GM23338 (cell line): ENCODE measurements around the gene OR7A10. TPM values are rescaled to one million over a fixed set of nuclear protein-coding genes. Genes with fewer than 3 reads are reported as not detected.

Experiments
- ATAC-seq: fragments of 200-7000 bp; cut with Tn5 transposase; 3 replicates; pipeline ENCODE4 v1.9.1; 2020
- DNase-seq: peaks from one replicate; pipeline ENCODE4 v3.0.0-alpha.2; 2015; ENCODE audit warnings: low spot score
- H2AFZ ChIP-seq: fragments of 200-600 bp; sonication (generic); 2 replicates; pipeline ENCODE4 v1.8.0; 2016; ENCODE audit warnings: antibody characterized with exemption, mild to moderate bottlenecking, moderate library complexity
- H3F3A ChIP-seq: fragments of 200-600 bp; sonication (generic); replicated peaks from 2 replicates; pipeline ENCODE4 v1.8.0; 2017; ENCODE audit warnings: antibody characterized with exemption, mixed run types, low read depth
- H3K27ac ChIP-seq: fragments of 200-600 bp; sonication (generic); 2 replicates; pipeline ENCODE4 v1.6.1; 2016; ENCODE audit warnings: low read depth
- H3K27me3 ChIP-seq: fragments of 200-600 bp; sonication (generic); 2 replicates; pipeline ENCODE4 v1.8.0; 2016; ENCODE audit warnings: mild to moderate bottlenecking, mixed run types, moderate library complexity; ENCODE audit not compliant: insufficient read depth
- H3K36me3 ChIP-seq: fragments of 200-600 bp; sonication (generic); 2 replicates; pipeline ENCODE4 v1.8.0; 2016; ENCODE audit warnings: mild to moderate bottlenecking; ENCODE audit not compliant: insufficient read depth
- H3K4me1 ChIP-seq: fragments of 200-600 bp; sonication (generic); 2 replicates; pipeline ENCODE4 v1.8.0; 2016; ENCODE audit warnings: mild to moderate bottlenecking, moderate library complexity; ENCODE audit not compliant: insufficient read depth
- H3K4me2 ChIP-seq: fragments of 200-600 bp; sonication (generic); 2 replicates; pipeline ENCODE4 v1.7.1; 2017; ENCODE audit warnings: mixed run types
- H3K4me3 ChIP-seq: fragments of 200-600 bp; sonication (generic); 2 replicates; pipeline ENCODE4 v1.6.1; 2016; ENCODE audit warnings: mixed run types
- H3K79me2 ChIP-seq: fragments of 200-600 bp; sonication (generic); replicated peaks from 2 replicates; pipeline ENCODE4 v1.8.0; 2017; ENCODE audit warnings: mild to moderate bottlenecking; ENCODE audit not compliant: insufficient read depth
- H3K9me2 ChIP-seq: fragments of 200-600 bp; sonication (generic); 2 replicates; pipeline ENCODE4 v1.8.0; 2017; ENCODE audit not compliant: insufficient read depth
- H4K20me1 ChIP-seq: fragments of 200-600 bp; sonication (generic); replicated peaks from 2 replicates; pipeline ENCODE4 v1.8.0; 2017; ENCODE audit warnings: mild to moderate bottlenecking; ENCODE audit not compliant: insufficient read depth
- H3K27ac Mint-ChIP-seq: 2 replicates; pipeline ENCODE4 v1.8.0; 2020; ENCODE audit warnings: inconsistent platforms, mild to moderate bottlenecking, moderate library complexity, mixed read lengths
- H3K27me3 Mint-ChIP-seq: 3 replicates; pipeline ENCODE4 v1.8.0; 2022; ENCODE audit warnings: low read depth, mild to moderate bottlenecking, moderate library complexity, mixed read lengths, inconsistent platforms; ENCODE audit not compliant: insufficient read depth, poor library complexity
- H3K36me3 Mint-ChIP-seq: 3 replicates; pipeline ENCODE4 v1.8.0; 2021; ENCODE audit warnings: low read depth, mild to moderate bottlenecking, inconsistent platforms, moderate library complexity, mixed read lengths
- H3K4me1 Mint-ChIP-seq: 3 replicates; pipeline ENCODE4 v1.8.0; 2020; ENCODE audit warnings: mild to moderate bottlenecking, inconsistent platforms, mixed read lengths
- H3K4me3 Mint-ChIP-seq: 3 replicates; pipeline ENCODE4 v1.8.0; 2021; ENCODE audit warnings: moderate library complexity, mild to moderate bottlenecking, inconsistent platforms, mixed read lengths
- H3K9me3 Mint-ChIP-seq: 3 replicates; pipeline ENCODE4 v1.8.0; 2020; ENCODE audit warnings: moderate library complexity, mild to moderate bottlenecking, inconsistent platforms, mixed read lengths
- CTCF ChIP-seq, 2 experiments: fragments of 200-600 bp in 1 of 2; sonication (generic) in 1 of 2; conservative IDR thresholded peaks; 2 replicates each; pipeline versions ENCODE4 v1.5.1 to v1.6.1; 2016 to 2017; ENCODE audit warnings: antibody characterized with exemption in 2 of 2, low read depth in 2 of 2, mild to moderate bottlenecking in 2 of 2, moderate library complexity in 1 of 2
- ETS1 ChIP-seq: IDR thresholded peaks from 2 replicates; pipeline ENCODE4 v1.6.1; 2016; ENCODE audit warnings: antibody characterized with exemption
- EZH2 ChIP-seq: fragments of 200-600 bp; sonication (generic); IDR thresholded peaks from one replicate; pipeline ENCODE4 v1.8.0; 2017; ENCODE audit warnings: antibody characterized with exemption, mild to moderate bottlenecking, low read depth; ENCODE audit not compliant: unreplicated experiment
- EZH2phosphoT487 ChIP-seq: fragments of 200-600 bp; sonication (generic); IDR thresholded peaks from one replicate; pipeline ENCODE4 v1.8.1; 2018; ENCODE audit warnings: antibody characterized with exemption; ENCODE audit not compliant: unreplicated experiment
- JUNB ChIP-seq: IDR thresholded peaks from one replicate; pipeline ENCODE4 v1.6.1; 2016; ENCODE audit warnings: antibody characterized with exemption; ENCODE audit not compliant: unreplicated experiment
- NANOG ChIP-seq: IDR thresholded peaks from 2 replicates; pipeline ENCODE4 v1.6.1; 2016; ENCODE audit warnings: antibody characterized with exemption, borderline replicate concordance
- POLR2AphosphoS5 ChIP-seq: IDR thresholded peaks from 2 replicates; pipeline ENCODE4 v1.6.1; 2016; ENCODE audit warnings: antibody characterized with exemption, low read depth
- REST ChIP-seq: IDR thresholded peaks from one replicate; pipeline ENCODE4 v1.6.1; 2018; ENCODE audit warnings: antibody characterized with exemption; ENCODE audit not compliant: unreplicated experiment
- STAT1 ChIP-seq: IDR thresholded peaks from one replicate; pipeline ENCODE4 v1.6.1; 2016; ENCODE audit warnings: antibody characterized with exemption; ENCODE audit not compliant: unreplicated experiment
- ZNF114 ChIP-seq: fragments of 250-450 bp; sonication (Bioruptor Pico); IDR thresholded peaks from 2 replicates; pipeline ENCODE4 v1.5.0; 2020; ENCODE audit warnings: mild to moderate bottlenecking, moderate library complexity
- ZNF331 ChIP-seq: fragments of 250-450 bp; sonication (Bioruptor Pico); IDR thresholded peaks from 2 replicates; pipeline ENCODE4 v1.5.0; 2020; ENCODE audit warnings: low read depth, mild to moderate bottlenecking, moderate library complexity
- polyA plus RNA-seq: library from polyadenylated mRNA; unstranded; fragments of >200 nt; fragmentation: Nextera tagmentation; extraction: Ambion mirVana; gene quantifications from 2 replicates; pipeline ENCODE4 v1.2.1, GENCODE V29; 2016
- total RNA-seq: library from RNA; depleted of rRNA; stranded (reverse); fragments of >200 nt; shearing (Covaris generic); gene quantifications from 2 replicates; pipeline ENCODE4 v1.2.3, GENCODE V29; 2014

Gene OR7A10
- total and polyA plus RNA-seq, 2 experiments from 2014 or later: not detected

GRCh38 chr19:14830702-14831101, 18.0 kb downstream of the OR7A10 start (continued):
- no peak for TF ChIP-seq POLR2AphosphoS5
- no peak for TF ChIP-seq ZNF114 (CRISPR knock-in tag)
- no peak for TF ChIP-seq NANOG
- no peak for TF ChIP-seq ZNF331 (CRISPR knock-in tag)
- TF ChIP-seq EZH2phosphoT487: no peak
- no peak for TF ChIP-seq JUNB
- TF ChIP-seq ETS1: no peak

- H3K36me3 Mint-ChIP-seq: peaks cover 15% of the 10 kb centered on the region; the same call in 2 of the 3 replicates
- ATAC-seq: no peak
- Histone ChIP-seq H3K4me2 (no peak overlapping the region), H3K27ac (no peak overlapping the region), H3K27me3 (no peaks in the 10 kb centered on the region), H3K4me3 (no peak overlapping the region), H2AFZ (no peak overlapping the region), H3K36me3 (no peaks in the 10 kb centered on the region), H3K79me2 (no peaks in the 10 kb centered on the region), H4K20me1 (no peaks in the 10 kb centered on the region), H3K9me2 (no peaks in the 10 kb centered on the region), H3F3A (no peaks in the 10 kb centered on the region), H3K4me1 (no peaks in the 10 kb centered on the region)
- H3K9me3 Mint-ChIP-seq: peaks cover 93% of the 10 kb centered on the region
- H3K27me3 Mint-ChIP-seq: peaks cover 11% of the 10 kb centered on the region
- H3K4me1 Mint-ChIP-seq: no peaks in the 10 kb centered on the region
- no peak overlapping the region for H3K27ac Mint-ChIP-seq
- DNase-seq: no peak
- no peak overlapping the region for H3K4me3 Mint-ChIP-seq
- TF ChIP-seq NANOG (no peak), CTCF (conservative IDR thresholded peaks at IDR 0.05; ENCODE audit: low read depth in 2 of 2) (no peak), ZNF331 (CRISPR knock-in tag) (no peak), EZH2phosphoT487 (no peak), REST (no peak), POLR2AphosphoS5 (no peak), ZNF114 (CRISPR knock-in tag) (no peak), ETS1 (no peak), JUNB (no peak), EZH2 (no peak), STAT1 (no peak)
These were observed 22.7 kb downstream of the OR7A10 start for GRCh38 chr19:14826006-14826405.
